IMR-90 (cell line): Measurements from ENCODE around the gene ST6GALNAC5. TPM values are rescaled to one million over a fixed set of nuclear protein-coding genes. Genes with fewer than 3 reads are reported as not detected.

Experiments used
- ATAC-seq: fragments of 200-7000 bp; cut with Tn5 transposase; 2 replicates; pipeline ENCODE4 v1.9.1; 2020; ENCODE audit warnings: low read depth, mild to moderate bottlenecking, moderate library complexity
- BruUV-seq: library from RNA; stranded (reverse); fragments of 400-500 nt; replicated peaks from 2 replicates; lab custom pipeline; 2021; lab: Mats Ljungman, UMichigan
- CTCF ChIA-PET: fragments of 300-600 bp; formaldehyde crosslinking; extraction: SDS; loops from one replicate; lab custom pipeline; 2021; ENCODE audit warnings: antibody characterized with exemption; lab: Yijun Ruan, JAX
- POLR2A ChIA-PET: fragments of 300-600 bp; sonication (Branson Sonifier 250); formaldehyde crosslinking; loops from one replicate; lab custom pipeline; 2022; ENCODE audit warnings: antibody characterized with exemption; ENCODE audit not compliant: unreplicated experiment; lab: Charles Lee
- DNase-seq: peaks from one replicate; pipeline ENCODE4 v3.0.0; 2013
- H2AFZ ChIP-seq: replicated peaks from 2 replicates; pipeline ENCODE3; 2013; ENCODE audit warnings: low read length, mild to moderate bottlenecking; ENCODE audit not compliant: poor library complexity
- H2AK5ac ChIP-seq: 2 replicates; pipeline ENCODE4 v1.6.1; 2013; ENCODE audit warnings: low read depth, low read length, inconsistent platforms
- H2AK9ac ChIP-seq: replicated peaks from 2 replicates; pipeline ENCODE3; 2013; ENCODE audit warnings: mild to moderate bottlenecking, low read depth, low read length, moderate library complexity; ENCODE audit not compliant: poor library complexity
- H2BK120ac ChIP-seq: 2 replicates; pipeline ENCODE4 v1.6.1; 2013; ENCODE audit warnings: low read depth, low read length, inconsistent platforms
- H2BK15ac ChIP-seq: 3 replicates; pipeline ENCODE4 v1.6.1; 2013; ENCODE audit warnings: low read depth, low read length, inconsistent platforms
- H2BK20ac ChIP-seq: 2 replicates; pipeline ENCODE4 v1.6.1; 2013; ENCODE audit warnings: low read depth, mild to moderate bottlenecking, inconsistent platforms, low read length, moderate library complexity
- H2BK5ac ChIP-seq: 2 replicates; pipeline ENCODE4 v1.6.1; 2013; ENCODE audit warnings: mild to moderate bottlenecking, low read depth, low read length, inconsistent platforms; ENCODE audit not compliant: poor library complexity, severe bottlenecking
- H3K14ac ChIP-seq: replicated peaks from 2 replicates; pipeline ENCODE4 v1.6.1; 2013; ENCODE audit warnings: low read depth, low read length, inconsistent platforms
- H3K18ac ChIP-seq: 2 replicates; pipeline ENCODE4 v1.6.1; 2013; ENCODE audit warnings: low read depth, low read length, control low read depth
- H3K23ac ChIP-seq: 2 replicates; pipeline ENCODE4 v1.6.1; 2013; ENCODE audit warnings: low read depth, low read length, inconsistent platforms
- H3K27ac ChIP-seq: 2 replicates; pipeline ENCODE4 v1.5.1; 2013; ENCODE audit warnings: mild to moderate bottlenecking, control low read depth, low read length; ENCODE audit not compliant: insufficient read depth
- H3K27me3 ChIP-seq: 2 replicates; pipeline ENCODE4 v1.6.1; 2013; ENCODE audit warnings: low read length; ENCODE audit not compliant: control insufficient read depth, insufficient read depth
- H3K36me3 ChIP-seq: 2 replicates; pipeline ENCODE4 v1.6.1; 2013; ENCODE audit warnings: low read length, mixed read lengths; ENCODE audit not compliant: control insufficient read depth, insufficient read depth
- H3K4ac ChIP-seq: 2 replicates; pipeline ENCODE4 v1.6.1; 2013; ENCODE audit warnings: low read depth, low read length, inconsistent platforms
- H3K4me1 ChIP-seq: 2 replicates; pipeline ENCODE4 v1.6.1; 2013; ENCODE audit warnings: low read length, mixed read lengths; ENCODE audit not compliant: control insufficient read depth, insufficient read depth
- H3K4me2 ChIP-seq: 2 replicates; pipeline ENCODE4 v1.6.1; 2013; ENCODE audit warnings: low read depth, mild to moderate bottlenecking, control low read depth, low read length, moderate library complexity
- H3K4me3 ChIP-seq: 2 replicates; pipeline ENCODE4 v1.5.1; 2013; ENCODE audit warnings: low read depth, mild to moderate bottlenecking, control low read depth, low read length, moderate library complexity; ENCODE audit not compliant: insufficient read depth
- H3K56ac ChIP-seq: 2 replicates; pipeline ENCODE4 v1.6.1; 2013; ENCODE audit warnings: low read length, inconsistent platforms; ENCODE audit not compliant: insufficient read depth; ENCODE audit errors: extremely low read depth
- H3K79me1 ChIP-seq, 2 experiments: 2 replicates each; pipeline ENCODE4 v1.6.1; 2013; ENCODE audit warnings: low read length in 2 of 2, inconsistent platforms in 1 of 2, low read depth in 1 of 2
- H3K9ac ChIP-seq: 2 replicates; pipeline ENCODE4 v1.6.1; 2013; ENCODE audit warnings: low read depth, low read length, control low read depth
- H3K9me1 ChIP-seq: 2 replicates; pipeline ENCODE4 v1.6.1; 2013; ENCODE audit warnings: low read length, inconsistent platforms; ENCODE audit not compliant: insufficient read depth
- H3K9me3 ChIP-seq: 2 replicates; pipeline ENCODE4 v1.6.1; 2013; ENCODE audit warnings: low read length; ENCODE audit not compliant: control insufficient read depth, insufficient read depth
- H4K20me1 ChIP-seq: 2 replicates; pipeline ENCODE4 v1.6.1; 2013; ENCODE audit warnings: low read length, inconsistent platforms; ENCODE audit not compliant: insufficient read depth
- H4K5ac ChIP-seq: 2 replicates; pipeline ENCODE4 v1.6.1; 2013; ENCODE audit warnings: mild to moderate bottlenecking, low read depth, low read length, control low read depth
- H4K8ac ChIP-seq, 2 experiments: 2 replicates each; pipeline ENCODE4 v1.6.1; 2013; ENCODE audit warnings: low read depth in 2 of 2, low read length in 2 of 2, control low read depth in 1 of 2, inconsistent platforms in 1 of 2
- H4K91ac ChIP-seq: 2 replicates; pipeline ENCODE4 v1.6.1; 2013; ENCODE audit warnings: low read depth, low read length, inconsistent platforms; ENCODE audit not compliant: insufficient read depth
- BHLHE40 ChIP-seq: fragments of 150-350 bp; IDR thresholded peaks from 2 replicates; pipeline ENCODE4 v1.6.1; 2016; ENCODE audit warnings: mild to moderate bottlenecking, low read depth, low read length
- CEBPB ChIP-seq: IDR thresholded peaks from 2 replicates; pipeline ENCODE4 v1.6.1; 2012; ENCODE audit warnings: low read depth, low read length, improper control_type of control experiment
- CHD1 ChIP-seq: IDR thresholded peaks from 2 replicates; pipeline ENCODE4 v1.6.1; 2012; ENCODE audit warnings: low read depth, low read length, improper control_type of control experiment
- CTCF ChIP-seq: conservative IDR thresholded peaks from 2 replicates; pipeline ENCODE4 v1.5.1; 2012; ENCODE audit warnings: mild to moderate bottlenecking, low read depth, low read length, improper control_type of control experiment
- ELK1 ChIP-seq: fragments of 150-350 bp; IDR thresholded peaks from 2 replicates; pipeline ENCODE4 v1.6.1; 2016; ENCODE audit warnings: low read depth, mild to moderate bottlenecking, low read length, moderate library complexity, borderline replicate concordance
- FOS ChIP-seq: fragments of 150-350 bp; IDR thresholded peaks from 2 replicates; pipeline ENCODE4 v1.6.1; 2016; ENCODE audit warnings: low read depth, low read length
- MAFK ChIP-seq: IDR thresholded peaks from 2 replicates; pipeline ENCODE4 v1.6.1; 2012; ENCODE audit warnings: low read depth, low read length, improper control_type of control experiment
- MAZ ChIP-seq: IDR thresholded peaks from 2 replicates; pipeline ENCODE4 v1.6.1; 2012; ENCODE audit warnings: low read depth, mild to moderate bottlenecking, low read length, improper control_type of control experiment, moderate library complexity, borderline replicate concordance
- MXI1 ChIP-seq: IDR thresholded peaks from 2 replicates; pipeline ENCODE4 v1.6.1; 2012; ENCODE audit warnings: low read depth, mild to moderate bottlenecking, low read length, moderate library complexity, borderline replicate concordance
- NFE2L2 ChIP-seq: fragments of 150-350 bp; IDR thresholded peaks from 2 replicates; pipeline ENCODE4 v1.6.1; 2016; ENCODE audit warnings: low read depth, mild to moderate bottlenecking, low read length
- POLR2A ChIP-seq: IDR thresholded peaks from 2 replicates; pipeline ENCODE4 v1.6.1; 2012; ENCODE audit warnings: mild to moderate bottlenecking, low read depth, low read length
- RAD21 ChIP-seq: IDR thresholded peaks from 2 replicates; pipeline ENCODE4 v1.6.1; 2012; ENCODE audit warnings: low read length, improper control_type of control experiment
- RCOR1 ChIP-seq: IDR thresholded peaks from 2 replicates; pipeline ENCODE4 v1.6.1; 2012; ENCODE audit warnings: mild to moderate bottlenecking, low read length, improper control_type of control experiment; ENCODE audit not compliant: insufficient replicate concordance
- RFX5 ChIP-seq: IDR thresholded peaks from 2 replicates; pipeline ENCODE4 v1.8.0; 2012; ENCODE audit warnings: low read depth, mild to moderate bottlenecking, low read length, moderate library complexity
- SMC3 ChIP-seq: fragments of 150-350 bp; IDR thresholded peaks from 2 replicates; pipeline ENCODE4 v1.6.1; 2016; ENCODE audit warnings: low read depth, mild to moderate bottlenecking, antibody characterized with exemption, low read length, moderate library complexity
- USF2 ChIP-seq: fragments of 150-350 bp; IDR thresholded peaks from 2 replicates; pipeline ENCODE4 v1.6.1; 2017; ENCODE audit warnings: mild to moderate bottlenecking, antibody characterized with exemption, low read length, low read depth
- WGBS, 2 experiments: methylation state at CpG; one replicate each; pipeline versions ENCODE4 v1.1.5 to v1.1.7; 2013; ENCODE audit warnings: missing lambda C conversion rate in 2 of 2; ENCODE audit not compliant: insufficient read length in 1 of 2; ENCODE audit errors: extremely low coverage in 2 of 2; 5-methylcytosine and 5-hydroxymethylcytosine counted together
- dilution Hi-C: fragments of 300-500 bp; cut with HindIII; formaldehyde crosslinking; loops from one replicate; pipeline ENCODE4 v1.14.3; 2018; ENCODE audit warnings: low sequenced_read_pairs; ENCODE audit not compliant: unreplicated experiment
- in situ Hi-C: fragments of 300-500 bp; cut with MboI; formaldehyde crosslinking; loops from 3 replicates; pipeline ENCODE4 v1.14.3; 2019; ENCODE audit warnings: low sequenced_read_pairs, inconsistent platforms, mixed read lengths
- intact Hi-C: fragments of 100-400 bp; cut with micrococcal nuclease; formaldehyde crosslinking; loops from 2 replicates; pipeline ENCODE4 v1.10.0; 2022
- polyA plus RNA-seq, 3 experiments: library from polyadenylated mRNA; depleted of rRNA; stranded (reverse); fragments of >200 nt; gene quantifications; 2 replicates each; pipeline ENCODE4 v1.2.3, GENCODE V29; 2012; ENCODE audit warnings: low replicate concordance in 1 of 3
- total RNA-seq: library from RNA; depleted of rRNA; stranded (reverse); fragments of >200 nt; gene quantifications from 2 replicates; pipeline ENCODE4 v1.2.3, GENCODE V29; 2012

ST6GALNAC5 gene
- total and polyA plus RNA-seq, 2 of the 4 experiments (the other 2 are of a cell fraction): 3.4 to 4.0 TPM

- Histone ChIP-seq H3K9ac (no peak overlapping the region), H2AK9ac (no peak overlapping the region), H3K56ac (no peak overlapping the region), H2AFZ (no peak overlapping the region), H3K4me2 (no peak overlapping the region), H3K36me3 (no peaks in the 10 kb centered on the region), H3K4me3 (no peak overlapping the region), H2AK5ac (no peak overlapping the region), H4K91ac (no peak overlapping the region), H3K79me1 (no peaks in the 10 kb centered on the region), H4K5ac (no peak overlapping the region), H2BK5ac (no peak overlapping the region), H2BK20ac (no peak overlapping the region), H2BK120ac (no peak overlapping the region), H2BK15ac (no peak overlapping the region), H3K23ac (no peak overlapping the region), H3K27me3 (peaks cover 11% of the 10 kb centered on the region), H3K9me1 (no peaks in the 10 kb centered on the region), H3K14ac (no peak overlapping the region), H3K4ac (no peak overlapping the region), H4K8ac (no peak overlapping the region), H3K4me1 (no peaks in the 10 kb centered on the region), H3K18ac (no peak overlapping the region), H3K9me3 (no peaks in the 10 kb centered on the region), H3K27ac (no peak overlapping the region), H4K20me1 (no peaks in the 10 kb centered on the region)
- no TSS peak for BruUV-seq
- in situ Hi-C loops: no loop called here
- WGBS, 2 experiments: 7% methylated on average over 2 of the region's 8 CpGs; no CpG with 5 or more reads in 1 of the 2 experiments
- intact Hi-C loops: no loop called here
- TF ChIP-seq MAFK: no peak
- no peak for TF ChIP-seq SMC3
- TF ChIP-seq CTCF: no peak
- TF ChIP-seq BHLHE40: no peak
- TF ChIP-seq CEBPB: no peak
- no peak for TF ChIP-seq MXI1
- TF ChIP-seq NFE2L2: no peak
- TF ChIP-seq FOS: no peak
- TF ChIP-seq POLR2A: no peak
- TF ChIP-seq RCOR1: no peak
- TF ChIP-seq USF2: no peak
- no peak for TF ChIP-seq ELK1
- no peak for TF ChIP-seq RAD21
- TF ChIP-seq RFX5: no peak
- no peak for TF ChIP-seq MAZ
- TF ChIP-seq CHD1: no peak
- dilution Hi-C loops: no loop called here
- DNase-seq: no peak
- ChIA-PET POLR2A (no interaction called here), CTCF (no interaction called here)
- no peak for ATAC-seq
Measured at GRCh38 chr1:77010937-77011336, 143.7 kb downstream of the ST6GALNAC5 start.
